GM12878 (cell line): Measurements from ENCODE around the gene ADAM33. TPM values are rescaled to one million over a fixed set of nuclear protein-coding genes. Genes with fewer than 3 reads are reported as not detected.

ENCODE experiments used
- ATAC-seq: fragments of 200-7000 bp; cut with Tn5 transposase; 3 replicates; pipeline ENCODE4 v1.9.1; 2020; ENCODE audit warnings: mild to moderate bottlenecking, moderate library complexity
- BruUV-seq: library from RNA; stranded (reverse); fragments of 400-500 nt; replicated peaks from 2 replicates; lab custom pipeline; 2021; lab: Mats Ljungman, UMichigan
- CTCF ChIA-PET: fragments of 300-600 bp; sonication (Branson Sonifier 250); formaldehyde crosslinking; extraction: SDS; loops from one replicate; lab custom pipeline; 2021; ENCODE audit warnings: inconsistent platforms; lab: Yijun Ruan, JAX
- POLR2A ChIA-PET: fragments of 350-600 bp; formaldehyde crosslinking; extraction: SDS; loops from one replicate; lab custom pipeline; 2021; ENCODE audit warnings: inconsistent platforms; lab: Charles Lee
- RAD21 ChIA-PET: fragments of 300-600 bp; sonication (Branson Sonifier 250); formaldehyde crosslinking; loops from one replicate; lab custom pipeline; 2023; ENCODE audit warnings: antibody characterized with exemption; ENCODE audit not compliant: unreplicated experiment; lab: Charles Lee
- SMC1A ChIA-PET: fragments of 300-600 bp; sonication (Branson Sonifier 250); formaldehyde crosslinking; loops from one replicate; lab custom pipeline; 2023; ENCODE audit not compliant: unreplicated experiment, uncharacterized antibody; lab: Charles Lee
- DNase-seq: peaks from one replicate; pipeline ENCODE4 v3.0.0-alpha.2; 2011; ENCODE audit warnings: low read depth, low spot score
- FAIRE-seq: peaks from 3 replicates; lab custom pipeline; 2011; peaks lifted over from hg19 to GRCh38; lab: Jason Lieb, UNC
- H2AFZ ChIP-seq: 2 replicates; pipeline ENCODE4 v1.6.0; 2011; ENCODE audit warnings: low read depth, low read length, control low read depth; ENCODE audit not compliant: control insufficient read depth
- H3K27ac ChIP-seq: 2 replicates; pipeline ENCODE4 v1.5.1; 2011; ENCODE audit warnings: control low read depth; ENCODE audit not compliant: control insufficient read depth, insufficient read depth
- H3K27me3 ChIP-seq, 2 experiments: replicated peaks in 1 of 2; 2 replicates each; pipeline versions ENCODE4 v1.6.0 to v1.6.1; 2011; ENCODE audit warnings: low read length in 1 of 2; ENCODE audit not compliant: control insufficient read depth in 2 of 2, insufficient read depth in 2 of 2
- H3K36me3 ChIP-seq, 2 experiments: 2 replicates each; pipeline ENCODE4 v1.5.1; 2011; ENCODE audit warnings: low read length in 1 of 2; ENCODE audit not compliant: control insufficient read depth in 2 of 2, insufficient read depth in 2 of 2
- H3K4me1 ChIP-seq: 2 replicates; pipeline ENCODE4 v1.6.1; 2011; ENCODE audit warnings: mild to moderate bottlenecking, low read length, moderate library complexity, mixed read lengths; ENCODE audit not compliant: control insufficient read depth, insufficient read depth
- H3K4me2 ChIP-seq: 2 replicates; pipeline ENCODE4 v1.6.0; 2011; ENCODE audit warnings: control low read depth; ENCODE audit not compliant: control insufficient read depth, insufficient read depth
- H3K4me3 ChIP-seq: fragments of 200-600 bp; sonication (generic); 2 replicates; pipeline ENCODE4 v1.5.1; 2016
- H3K79me2 ChIP-seq: 2 replicates; pipeline ENCODE4 v1.6.0; 2011; ENCODE audit warnings: low read length; ENCODE audit not compliant: control insufficient read depth, insufficient read depth
- H3K9ac ChIP-seq: 2 replicates; pipeline ENCODE4 v1.8.0; 2011; ENCODE audit warnings: low read length, control low read depth, mixed read lengths; ENCODE audit not compliant: control insufficient read depth, insufficient read depth
- H3K9me3 ChIP-seq: replicated peaks from 3 replicates; pipeline ENCODE4 v1.5.1; 2011; ENCODE audit warnings: mild to moderate bottlenecking, low read length; ENCODE audit not compliant: control insufficient read depth, insufficient read depth
- H4K20me1 ChIP-seq: 2 replicates; pipeline ENCODE4 v1.6.0; 2011; ENCODE audit not compliant: control insufficient read depth, insufficient read depth
- DPF2 ChIP-seq: fragments of 450-650 bp; IDR thresholded peaks from 2 replicates; pipeline ENCODE4 v1.6.1; 2017; ENCODE audit warnings: mild to moderate bottlenecking
- ETV6 ChIP-seq, 2 experiments: fragments of 450-650 bp in 1 of 2; IDR thresholded peaks in 1 of 2; conservative IDR thresholded peaks in 1 of 2; 2 replicates each; pipeline ENCODE4 v1.6.1; 2014; ENCODE audit warnings: antibody characterized with exemption in 1 of 2, borderline replicate concordance in 1 of 2, low read depth in 1 of 2, mild to moderate bottlenecking in 1 of 2, moderate library complexity in 1 of 2
- GATAD2B ChIP-seq: fragments of 450-650 bp; conservative IDR thresholded peaks from 2 replicates; pipeline ENCODE4 v1.6.1; 2017; ENCODE audit warnings: low read depth, mild to moderate bottlenecking, moderate library complexity
- IRF4 ChIP-seq: IDR thresholded peaks from 2 replicates; pipeline ENCODE4 v1.6.1; 2011; ENCODE audit warnings: low read depth, low read length
- JUND ChIP-seq: IDR thresholded peaks from 2 replicates; pipeline ENCODE4 v1.6.1; 2012; ENCODE audit warnings: low read depth, mild to moderate bottlenecking, low read length, improper control_type of control experiment, moderate library complexity
- MYB ChIP-seq: fragments of 150-350 bp; IDR thresholded peaks from 2 replicates; pipeline ENCODE4 v1.6.1; 2014; ENCODE audit warnings: mild to moderate bottlenecking, low read depth, low read length, borderline replicate concordance
- NFXL1 ChIP-seq: fragments of 450-650 bp; IDR thresholded peaks from 2 replicates; pipeline ENCODE4 v1.6.1; 2017; ENCODE audit warnings: antibody characterized with exemption, mild to moderate bottlenecking, borderline replicate concordance
- PAX5 ChIP-seq: IDR thresholded peaks from 2 replicates; pipeline ENCODE4 v1.6.1; 2011; ENCODE audit warnings: low read depth, low read length, borderline replicate concordance
- PML ChIP-seq: IDR thresholded peaks from 2 replicates; pipeline ENCODE4 v1.6.1; 2012; ENCODE audit warnings: low read length, inconsistent platforms
- RBBP5 ChIP-seq: fragments of 200-600 bp; sonication (generic); conservative IDR thresholded peaks from 2 replicates; pipeline ENCODE4 v1.6.1; 2016
- SMARCA5 ChIP-seq: fragments of 450-650 bp; IDR thresholded peaks from 2 replicates; pipeline ENCODE4 v1.6.1; 2017; ENCODE audit warnings: mild to moderate bottlenecking
- STAT1 ChIP-seq: fragments of 450-650 bp; conservative IDR thresholded peaks from 2 replicates; pipeline ENCODE4 v1.6.1; 2014; ENCODE audit warnings: antibody characterized with exemption, mild to moderate bottlenecking
- SUZ12 ChIP-seq: fragments of 200-600 bp; sonication (generic); IDR thresholded peaks from one replicate; pipeline ENCODE4 v1.6.1; 2018; ENCODE audit warnings: antibody characterized with exemption, mild to moderate bottlenecking; ENCODE audit not compliant: unreplicated experiment
- ZNF217 ChIP-seq: fragments of 450-650 bp; IDR thresholded peaks from 2 replicates; pipeline ENCODE4 v1.6.1; 2017; ENCODE audit warnings: antibody characterized with exemption, mild to moderate bottlenecking
- WGBS: methylation state at CpG from one replicate; pipeline ENCODE4 v1.1.6; 2016; ENCODE audit warnings: low lambda C conversion rate; ENCODE audit not compliant: insufficient replicate concordance, insufficient coverage; ENCODE audit errors: missing lambda C conversion rate; 5-methylcytosine and 5-hydroxymethylcytosine counted together
- in situ Hi-C: fragments of 300-500 bp; cut with MboI; formaldehyde crosslinking; loops from 9 replicates; pipeline ENCODE4 v1.14.3; 2018; ENCODE audit warnings: mixed read lengths
- intact Hi-C: fragments of 100-400 bp; cut with micrococcal nuclease; formaldehyde crosslinking; loops from one replicate; pipeline ENCODE4 v1.14.2; 2022; ENCODE audit not compliant: unreplicated experiment
- polyA plus RNA-seq, 11 experiments: library from polyadenylated mRNA; depleted of rRNA in 4 of 11; unstranded in 6 of 11; stranded (reverse) in 5 of 11; fragments of >200 nt; fragmentation: Nextera tagmentation in 4 of 11; fragmentation: Illumina TruSeq in 1 of 11; extraction: Ambion mirVana in 4 of 11; extraction: Trizol in 1 of 11; gene quantifications; 1 replicate in 1 of 11; 2 replicates in 10 of 11; pipeline versions ENCODE4 v1.2.1 to v1.2.3, GENCODE V29; 2011 to 2016; ENCODE audit warnings: inconsistent platforms in 2 of 11, missing spikeins in 2 of 11, low read depth in 1 of 11
- total RNA-seq, 4 experiments: library from RNA; depleted of rRNA in 3 of 4; stranded (reverse); fragments of >200 nt in 3 of 4; fragmentation: Illumina TruSeq in 1 of 4; extraction: Trizol in 1 of 4; gene quantifications; 2 replicates each; pipeline versions ENCODE4 v1.2.1 to v1.2.3, GENCODE V29; 2013 to 2021
- TF ChIP-seq, protein P1 (sequence below): fragments of 450-650 bp; IDR thresholded peaks from 2 replicates; pipeline ENCODE4 v1.6.1; 2017; ENCODE audit warnings: mild to moderate bottlenecking, low read depth, inconsistent platforms; ENCODE audit not compliant: poor library complexity, severe bottlenecking

The ADAM33 gene
- total and polyA plus RNA-seq, 10 of the 15 experiments (the other 5 are each of a cell fraction or from before 2014, with no cell fraction given): not detected

DNA sequence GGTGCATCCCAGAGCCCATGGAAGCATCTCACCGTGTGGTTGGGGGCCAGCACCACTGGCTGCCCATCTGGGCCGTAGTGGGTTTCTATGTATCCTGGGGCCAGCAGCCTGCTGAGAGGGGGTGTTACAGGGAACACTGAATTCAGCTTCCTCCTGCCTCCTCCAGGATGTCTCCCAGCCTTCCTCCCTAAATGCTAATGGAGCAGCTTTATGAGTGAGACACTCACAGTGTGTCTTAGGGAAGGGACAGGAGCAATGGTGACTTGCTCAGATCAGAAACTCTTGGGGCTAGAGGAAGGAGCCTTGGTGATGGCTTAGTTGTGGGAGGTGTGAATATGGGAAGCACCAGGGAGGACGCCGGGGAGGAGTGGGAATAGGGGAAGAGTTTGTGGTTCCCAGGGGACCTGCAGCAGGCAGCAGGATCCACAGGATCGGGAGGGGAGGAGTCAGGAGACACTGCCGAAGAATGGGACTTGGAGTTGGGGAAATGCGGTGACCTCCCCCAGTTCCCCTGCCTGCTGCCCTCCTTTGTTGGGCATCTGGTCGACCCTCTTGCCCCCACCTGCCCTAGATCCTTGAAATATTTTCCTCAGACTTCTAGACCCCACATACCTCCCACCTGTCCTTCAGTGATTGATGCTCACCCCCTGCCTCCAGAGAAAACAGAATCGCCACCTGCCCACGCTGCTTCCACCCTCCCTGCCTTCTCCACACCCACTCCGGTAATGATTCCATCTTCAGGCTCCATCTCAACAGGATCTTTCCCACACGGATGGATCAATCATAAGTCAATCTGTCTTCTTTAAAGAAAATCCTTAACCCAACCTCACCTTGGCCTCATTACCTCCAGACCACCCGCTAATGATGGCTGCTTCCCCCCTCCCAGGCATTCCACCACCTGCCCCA is 6.6 kb downstream of the ADAM33 start:
- TF ChIP-seq MYB (no peak), JUND (no peak), NFXL1 (no peak), DPF2 (no peak), ZNF217 (no peak), PAX5 (no peak), PML (no peak), SMARCA5 (no peak), IRF4 (no peak), GATAD2B (no peak), RBBP5 (no peak), SUZ12 (no peak), ETV6 (conservative IDR thresholded peaks at IDR 0.05 in 1 of 2, IDR thresholded peaks at IDR 0.05 in 1 of 2; ENCODE audit: borderline replicate concordance in 1 of 2, low read depth in 1 of 2) (no peak), STAT1 (no peak)
- TF ChIP-seq, protein P1, sequence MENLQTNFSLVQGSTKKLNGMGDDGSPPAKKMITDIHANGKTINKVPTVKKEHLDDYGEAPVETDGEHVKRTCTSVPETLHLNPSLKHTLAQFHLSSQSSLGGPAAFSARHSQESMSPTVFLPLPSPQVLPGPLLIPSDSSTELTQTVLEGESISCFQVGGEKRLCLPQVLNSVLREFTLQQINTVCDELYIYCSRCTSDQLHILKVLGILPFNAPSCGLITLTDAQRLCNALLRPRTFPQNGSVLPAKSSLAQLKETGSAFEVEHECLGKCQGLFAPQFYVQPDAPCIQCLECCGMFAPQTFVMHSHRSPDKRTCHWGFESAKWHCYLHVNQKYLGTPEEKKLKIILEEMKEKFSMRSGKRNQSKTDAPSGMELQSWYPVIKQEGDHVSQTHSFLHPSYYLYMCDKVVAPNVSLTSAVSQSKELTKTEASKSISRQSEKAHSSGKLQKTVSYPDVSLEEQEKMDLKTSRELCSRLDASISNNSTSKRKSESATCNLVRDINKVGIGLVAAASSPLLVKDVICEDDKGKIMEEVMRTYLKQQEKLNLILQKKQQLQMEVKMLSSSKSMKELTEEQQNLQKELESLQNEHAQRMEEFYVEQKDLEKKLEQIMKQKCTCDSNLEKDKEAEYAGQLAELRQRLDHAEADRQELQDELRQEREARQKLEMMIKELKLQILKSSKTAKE: no peak
- Histone ChIP-seq H4K20me1 (no peaks in the 10 kb centered on the region; the same call in 1 of the 2 replicates), H3K27me3 (peaks cover under 1 to 6% of the 10 kb centered on the region in 2 experiments; a peak in 2 of 4 replicates), H3K36me3 (no peaks in the 10 kb centered on the region), H3K27ac (no peak overlapping the region), H3K4me1 (no peaks in the 10 kb centered on the region; the same call in 1 of the 2 replicates), H3K4me3 (no peak overlapping the region), H3K9me3 (no peaks in the 10 kb centered on the region), H3K9ac (no peak overlapping the region), H3K4me2 (no peak overlapping the region), H3K79me2 (no peaks in the 10 kb centered on the region), H2AFZ (no peak overlapping the region)
- no TSS peak for BruUV-seq
- ATAC-seq (no peak), FAIRE-seq (no peak), DNase-seq (no peak)
- ChIA-PET SMC1A (interaction anchor here (0.9 to 1.4 kb wide), 2 partner anchors 9 to 119 kb away, joined by 3 to 4 read pairs; no protein-coding TSS in a partner anchor), RAD21 (interaction anchor here (1.5 kb wide), 1 partner anchor 78 kb away, joined by 4 read pairs; no protein-coding TSS in a partner anchor), CTCF (interaction anchor here (0.7 to 3.1 kb wide), 7 partner anchors 13 to 408 kb away, joined by 3 to 24 read pairs (median 3); partner anchors contain the start of gene ADISSP), POLR2A (no interaction called here)
- intact Hi-C loops: loop anchor here (5.0 kb wide), 1 partner anchor 92 kb away; the partner anchor contains the start of gene ADISSP
- in situ Hi-C loops: no loop called here
- WGBS: 45% methylated on average over 12 of the region's 13 CpGs
